Smooth muscle cell (in vitro differentiated cells): ENCODE measurements around the gene ZHX3. TPM values are rescaled to one million over a fixed set of nuclear protein-coding genes. Genes with fewer than 3 reads are reported as not detected.

Source experiments
- DNase-seq: peaks from one replicate; lab custom pipeline; 2025; ENCODE audit not compliant: unreplicated experiment; lab: John Stamatoyannopoulos, UW
- H2AFZ ChIP-seq: fragments of 200-600 bp; sonication (generic); 2 replicates; pipeline ENCODE4 v1.6.0; 2016; ENCODE audit warnings: antibody characterized with exemption, low read depth, mild to moderate bottlenecking
- H3F3A ChIP-seq: fragments of 200-600 bp; sonication (generic); 2 replicates; pipeline ENCODE4 v1.6.0; 2017; ENCODE audit warnings: antibody characterized with exemption, low read depth
- H3K27ac ChIP-seq: fragments of 200-600 bp; sonication (generic); 2 replicates; pipeline ENCODE4 v1.5.1; 2016; ENCODE audit warnings: low read depth, mild to moderate bottlenecking
- H3K27me3 ChIP-seq: fragments of 200-600 bp; sonication (generic); 2 replicates; pipeline ENCODE4 v1.6.1; 2016; ENCODE audit warnings: low read depth, mild to moderate bottlenecking
- H3K36me3 ChIP-seq: fragments of 200-600 bp; sonication (generic); 2 replicates; pipeline ENCODE4 v1.5.1; 2016; ENCODE audit warnings: low read depth
- H3K4me1 ChIP-seq: fragments of 200-600 bp; sonication (generic); 2 replicates; pipeline ENCODE4 v1.5.1; 2016; ENCODE audit warnings: low read depth
- H3K4me2 ChIP-seq: fragments of 200-600 bp; sonication (generic); 2 replicates; pipeline ENCODE4 v1.6.0; 2016; ENCODE audit warnings: mild to moderate bottlenecking
- H3K4me3 ChIP-seq: fragments of 200-600 bp; sonication (generic); 2 replicates; pipeline ENCODE4 v1.5.1; 2016; ENCODE audit warnings: mild to moderate bottlenecking
- H3K79me2 ChIP-seq: fragments of 200-600 bp; sonication (generic); 2 replicates; pipeline ENCODE4 v1.6.0; 2016; ENCODE audit warnings: low read depth, mild to moderate bottlenecking
- H3K9ac ChIP-seq: fragments of 200-600 bp; sonication (generic); 2 replicates; pipeline ENCODE4 v1.6.0; 2016; ENCODE audit warnings: low read depth
- H3K9me3 ChIP-seq: fragments of 200-600 bp; sonication (generic); replicated peaks from 2 replicates; pipeline ENCODE4 v1.5.1; 2016; ENCODE audit warnings: low read depth
- H4K20me1 ChIP-seq: fragments of 200-600 bp; sonication (generic); 2 replicates; pipeline ENCODE4 v1.6.0; 2016; ENCODE audit warnings: low read depth
- CTCF ChIP-seq: fragments of 200-600 bp; sonication (generic); IDR thresholded peaks from 2 replicates; pipeline ENCODE4 v1.5.1; 2017; ENCODE audit warnings: borderline replicate concordance, mild to moderate bottlenecking, antibody characterized with exemption; ENCODE audit not compliant: insufficient read depth, poor library complexity, severe bottlenecking
- WGBS: methylation state at CpG from one replicate; pipeline ENCODE4 v1.1.7; 2016; ENCODE audit warnings: low lambda C conversion rate; 5-methylcytosine and 5-hydroxymethylcytosine counted together
- polyA plus RNA-seq: library from polyadenylated mRNA; unstranded; fragments of >200 nt; fragmentation: Nextera tagmentation; extraction: Ambion mirVana; gene quantifications from 2 replicates; pipeline ENCODE4 v1.2.1, GENCODE V29; 2016
- total RNA-seq: library from RNA; depleted of rRNA; stranded (reverse); fragments of >200 nt; gene quantifications from 2 replicates; pipeline ENCODE4 v1.2.3, GENCODE V29; 2014

Gene ZHX3
- total and polyA plus RNA-seq, 2 experiments from 2014 or later, result 10.1 to 17.1 TPM

- no peak overlapping the region for H2AFZ ChIP-seq
- no peak overlapping the region for H3K27ac ChIP-seq
Measured at GRCh38 chr20:41335591-41335990, 18.1 kb upstream of the ZHX3 start.

GRCh38 chr20:41334443-41335421 lies 17.2 kb upstream of the ZHX3 start:
- Histone ChIP-seq H3K9me3 (no peaks in the 10 kb centered on the region), H4K20me1 (no peaks in the 10 kb centered on the region), H3F3A (peaks cover 4% of the 10 kb centered on the region), H3K4me3 (no peak overlapping the region), H3K4me1 (peaks cover 2% of the 10 kb centered on the region), H3K27ac (no peak overlapping the region), H3K9ac (no peak overlapping the region), H3K27me3 (no peaks in the 10 kb centered on the region), H3K36me3 (no peaks in the 10 kb centered on the region), H2AFZ (no peak overlapping the region), H3K79me2 (no peaks in the 10 kb centered on the region), H3K4me2 (no peak overlapping the region)
- WGBS, result 95% methylated on average over 15 of the region's 15 CpGs
- TF ChIP-seq CTCF, result no peak
- DNase-seq, result no peak

More at GRCh38 chr20:41335591-41335990, 18.1 kb upstream of the ZHX3 start:
- 75% methylated on average over 1 of the region's 1 CpG for WGBS
- Histone ChIP-seq H3K4me3 (no peak overlapping the region), H3K27me3 (no peaks in the 10 kb centered on the region), H3K9ac (no peak overlapping the region), H4K20me1 (no peaks in the 10 kb centered on the region), H3F3A (no peaks in the 10 kb centered on the region), H3K9me3 (no peaks in the 10 kb centered on the region), H3K36me3 (no peaks in the 10 kb centered on the region), H3K4me2 (no peak overlapping the region), H3K79me2 (no peaks in the 10 kb centered on the region), H3K4me1 (peaks cover 4% of the 10 kb centered on the region)
- TF ChIP-seq CTCF, result no peak
- no peak for DNase-seq

GRCh38 chr20:41334036-41334435 lies 16.5 kb upstream of the ZHX3 start:
- H2AFZ ChIP-seq, result no peak overlapping the region
- no peak overlapping the region for H3K27ac ChIP-seq
- no peak overlapping the region for H3K9ac ChIP-seq
- 95% methylated on average over 2 of the region's 2 CpGs for WGBS
- peaks cover 6% of the 10 kb centered on the region for H3F3A ChIP-seq
- H3K4me3 ChIP-seq, result no peak overlapping the region
- no peak overlapping the region for H3K4me2 ChIP-seq
- no peak for TF ChIP-seq CTCF
- DNase-seq, result no peak
- H3K27me3 ChIP-seq, result no peaks in the 10 kb centered on the region
- no peaks in the 10 kb centered on the region for H3K36me3 ChIP-seq
- H3K9me3 ChIP-seq, result no peaks in the 10 kb centered on the region
- H3K4me1 ChIP-seq, result peaks cover 1% of the 10 kb centered on the region
- H3K79me2 ChIP-seq, result no peaks in the 10 kb centered on the region
- H4K20me1 ChIP-seq, result no peaks in the 10 kb centered on the region

GRCh38 chr20:41331731-41332130 lies 14.2 kb upstream of the ZHX3 start:
- H3K9ac ChIP-seq, result no peak overlapping the region
- H3K4me3 ChIP-seq, result no peak overlapping the region
- peaks cover 6% of the 10 kb centered on the region for H3K4me1 ChIP-seq
- no peak overlapping the region for H3K27ac ChIP-seq
- H4K20me1 ChIP-seq, result no peaks in the 10 kb centered on the region
- H3K27me3 ChIP-seq, result no peaks in the 10 kb centered on the region
- H3K4me2 ChIP-seq, result no peak overlapping the region
- H3K36me3 ChIP-seq, result no peaks in the 10 kb centered on the region
- H3K9me3 ChIP-seq, result no peaks in the 10 kb centered on the region
- peaks cover 19% of the 10 kb centered on the region for H3F3A ChIP-seq
- no peak for DNase-seq
- no peak for TF ChIP-seq CTCF
- H2AFZ ChIP-seq, result no peak overlapping the region
- WGBS, result 92% methylated on average over 4 of the region's 4 CpGs
- H3K79me2 ChIP-seq, result no peaks in the 10 kb centered on the region
